HCT116 (cell line): ENCODE results near the gene ANKRD44. TPM values are rescaled to one million over a fixed set of nuclear protein-coding genes. Genes with fewer than 3 reads are reported as not detected.

Source experiments
- ATAC-seq: fragments of 200-7000 bp; cut with Tn5 transposase; 2 replicates; pipeline ENCODE4 v1.9.1; 2020; ENCODE audit warnings: mild to moderate bottlenecking, moderate library complexity
- BruUV-seq: library from RNA; stranded (reverse); fragments of 400-500 nt; replicated peaks from 2 replicates; lab custom pipeline; 2021; lab: Mats Ljungman, UMichigan
- CTCF ChIA-PET: fragments of 300-600 bp; sonication (Branson Sonifier 250); formaldehyde crosslinking; loops from one replicate; lab custom pipeline; 2021; ENCODE audit warnings: antibody characterized with exemption; lab: Charles Lee
- POLR2A ChIA-PET: fragments of 300-600, 350-600 bp; sonication (Branson Sonifier 250); formaldehyde crosslinking; loops from one replicate; lab custom pipeline; 2021; ENCODE audit warnings: antibody characterized with exemption; lab: Charles Lee
- RAD21 ChIA-PET, 2 experiments: fragments of 300-600 bp; sonication (Branson Sonifier 250); formaldehyde crosslinking; loops; one replicate each; lab custom pipeline; 2023; ENCODE audit warnings: low total read pairs in 2 of 2; ENCODE audit not compliant: uncharacterized antibody in 2 of 2, unreplicated experiment in 2 of 2, low non-redundant PET in 1 of 2; lab: Charles Lee
- DNase-seq: peaks from one replicate; pipeline ENCODE4 v3.0.0-alpha.2; 2010; ENCODE audit warnings: low read depth, low spot score
- H2AFZ ChIP-seq: fragments of 200-600 bp; shearing (Covaris generic), sonication (generic); 2 replicates; pipeline ENCODE4 v1.6.1; 2017; ENCODE audit warnings: low read depth, mixed run types, mixed read lengths, antibody characterized with exemption, low read length; ENCODE audit not compliant: poor library complexity, severe bottlenecking
- H3K27ac ChIP-seq: 2 replicates; pipeline ENCODE4 v1.5.1; 2012; ENCODE audit warnings: low read depth, low read length
- H3K27me3 ChIP-seq: fragments of 200-600 bp; sonication (generic); 2 replicates; pipeline ENCODE4 v1.6.1; 2016; ENCODE audit warnings: mixed run types, low read length, mixed read lengths; ENCODE audit not compliant: insufficient read depth
- H3K36me3 ChIP-seq, 2 experiments: fragments of 200-500 bp in 1 of 2; fragments of 200-600 bp in 1 of 2; sonication (Bioruptor generic) in 1 of 2; sonication (generic) in 1 of 2; 2 replicates each; pipeline versions ENCODE4 v1.5.1 to v1.6.1; 2014 to 2016; ENCODE audit warnings: low read length in 2 of 2, inconsistent platforms in 1 of 2, mixed read lengths in 1 of 2, mixed run types in 1 of 2; ENCODE audit not compliant: insufficient read depth in 2 of 2, control insufficient read depth in 1 of 2
- H3K4me1 ChIP-seq, 2 experiments: fragments of 200-600 bp in 1 of 2; sonication (generic) in 1 of 2; 2 replicates each; pipeline versions ENCODE4 v1.5.1 to v1.6.1; 2012 to 2017; ENCODE audit warnings: low read length in 2 of 2, inconsistent platforms in 1 of 2, mild to moderate bottlenecking in 1 of 2, mixed read lengths in 1 of 2, mixed run types in 1 of 2, moderate library complexity in 1 of 2; ENCODE audit not compliant: insufficient read depth in 2 of 2, control insufficient read depth in 1 of 2
- H3K4me2 ChIP-seq: fragments of 200-600 bp; sonication (generic); 2 replicates; pipeline ENCODE4 v1.6.1; 2017; ENCODE audit warnings: mixed run types, low read length, mixed read lengths
- H3K4me3 ChIP-seq, 2 experiments: fragments of 200-600 bp in 1 of 2; sonication (generic) in 1 of 2; replicated peaks in 1 of 2; 2 replicates each; pipeline ENCODE4 v1.5.1; 2011 to 2016; ENCODE audit warnings: low read length in 2 of 2, control low read depth in 1 of 2, low read depth in 1 of 2, mild to moderate bottlenecking in 1 of 2, mixed read lengths in 1 of 2, mixed run types in 1 of 2
- H3K79me2 ChIP-seq: fragments of 200-600 bp; sonication (generic); 2 replicates; pipeline ENCODE4 v1.6.1; 2017; ENCODE audit warnings: mild to moderate bottlenecking, mixed run types, low read length, moderate library complexity, mixed read lengths; ENCODE audit not compliant: insufficient read depth
- H3K9ac ChIP-seq: fragments of 200-600 bp; sonication (generic); 2 replicates; pipeline ENCODE4 v1.6.1; 2016; ENCODE audit warnings: low read length, mixed read lengths
- H3K9me2 ChIP-seq: fragments of 200-600 bp; sonication (generic), shearing (Covaris generic); 2 replicates; pipeline ENCODE4 v1.6.1; 2017; ENCODE audit warnings: mixed run types, mild to moderate bottlenecking, moderate library complexity; ENCODE audit not compliant: insufficient read depth
- H3K9me3 ChIP-seq, 2 experiments: fragments of 200-500 bp in 1 of 2; fragments of 200-600 bp in 1 of 2; sonication (Bioruptor generic) in 1 of 2; sonication (generic) in 1 of 2; 2 replicates each; pipeline ENCODE4 v1.6.1; 2014 to 2017; ENCODE audit warnings: low read length in 2 of 2, mixed read lengths in 2 of 2, inconsistent platforms in 1 of 2, low read depth in 1 of 2, mild to moderate bottlenecking in 1 of 2, mixed run types in 1 of 2, moderate library complexity in 1 of 2; ENCODE audit not compliant: control insufficient read depth in 1 of 2, insufficient read depth in 1 of 2
- H4K20me1 ChIP-seq: fragments of 200-600 bp; sonication (generic), shearing (Covaris generic); 2 replicates; pipeline ENCODE4 v1.6.1; 2017; ENCODE audit warnings: mixed run types, mild to moderate bottlenecking, moderate library complexity; ENCODE audit not compliant: insufficient read depth
- CEBPB ChIP-seq: IDR thresholded peaks from 2 replicates; pipeline ENCODE4 v1.6.1; 2012; ENCODE audit warnings: low read depth
- EGR1 ChIP-seq: IDR thresholded peaks from 2 replicates; pipeline ENCODE4 v1.6.1; 2012; ENCODE audit warnings: low read depth
- ELF1 ChIP-seq: IDR thresholded peaks from 2 replicates; pipeline ENCODE4 v1.6.1; 2012; ENCODE audit warnings: low read depth, borderline replicate concordance
- EZH2 ChIP-seq: fragments of 200-600 bp; sonication (generic); IDR thresholded peaks from 2 replicates; pipeline ENCODE4 v1.6.1; 2017; ENCODE audit warnings: antibody characterized with exemption, mixed run types
- FOSL1 ChIP-seq: IDR thresholded peaks from 2 replicates; pipeline ENCODE4 v1.6.1; 2012; ENCODE audit warnings: low read depth
- JUND ChIP-seq: IDR thresholded peaks from 2 replicates; pipeline ENCODE4 v1.6.1; 2012
- RAD21 ChIP-seq: IDR thresholded peaks from 2 replicates; pipeline ENCODE4 v1.6.1; 2012; ENCODE audit warnings: low read depth, mild to moderate bottlenecking
- REST ChIP-seq: IDR thresholded peaks from 2 replicates; pipeline ENCODE4 v1.6.1; 2012; ENCODE audit warnings: low read depth
- SRF ChIP-seq: IDR thresholded peaks from 2 replicates; pipeline ENCODE4 v1.6.1; 2012; ENCODE audit warnings: low read depth
- ZBTB33 ChIP-seq: IDR thresholded peaks from 2 replicates; pipeline ENCODE4 v1.6.1; 2011; ENCODE audit warnings: mild to moderate bottlenecking, low read length, moderate library complexity; ENCODE audit not compliant: insufficient replicate concordance; ENCODE audit errors: extremely low read depth
- intact Hi-C: fragments of 100-400 bp; cut with micrococcal nuclease; formaldehyde crosslinking; loops from 2 replicates; pipeline ENCODE4 v1.10.0; 2022
- total RNA-seq: library from RNA; stranded (reverse); gene quantifications from one replicate; pipeline ENCODE4 v1.2.1, GENCODE V29; 2021; ENCODE audit not compliant: unreplicated experiment

The ANKRD44 gene
- total RNA-seq, 1 experiment from 2014 or later = 2.7 TPM

GRCh38 chr2:197088694-197089093 lies 221.9 kb downstream of the ANKRD44 start:
- H3K4me2 ChIP-seq = no peak overlapping the region
- no TSS peak for BruUV-seq
- H3K36me3 ChIP-seq = no peaks in the 10 kb centered on the region
- no peaks in the 10 kb centered on the region for H3K27me3 ChIP-seq
- no peak overlapping the region for H3K4me3 ChIP-seq
- no peak overlapping the region for H3K27ac ChIP-seq
- H3K4me1 ChIP-seq = no peaks in the 10 kb centered on the region
- ChIA-PET CTCF (no interaction called here), POLR2A (no interaction called here), RAD21 (no interaction called here)
- TF ChIP-seq FOSL1 (no peak), JUND (no peak), ELF1 (no peak), REST (no peak), SRF (no peak), CEBPB (no peak), EGR1 (no peak), EZH2 (no peak), RAD21 (no peak), ZBTB33 (no peak)
- intact Hi-C loops = no loop called here
- no peaks in the 10 kb centered on the region for H4K20me1 ChIP-seq
- no peak overlapping the region for H3K9ac ChIP-seq
- H3K9me2 ChIP-seq = no peaks in the 10 kb centered on the region
- H2AFZ ChIP-seq = no peak overlapping the region
- H3K79me2 ChIP-seq = no peaks in the 10 kb centered on the region
- no peak for ATAC-seq
- DNase-seq = no peak
- no peaks in the 10 kb centered on the region for H3K9me3 ChIP-seq
